IMR-90 (cell line): Measurements from ENCODE around the gene RNGTT. TPM values are rescaled to one million over a fixed set of nuclear protein-coding genes. Genes with fewer than 3 reads are reported as not detected.

Experiments
- ATAC-seq: fragments of 200-7000 bp; cut with Tn5 transposase; 2 replicates; pipeline ENCODE4 v1.9.1; 2020; ENCODE audit warnings: low read depth, mild to moderate bottlenecking, moderate library complexity
- BruUV-seq: library from RNA; stranded (reverse); fragments of 400-500 nt; replicated peaks from 2 replicates; lab custom pipeline; 2021; lab: Mats Ljungman, UMichigan
- CTCF ChIA-PET: fragments of 300-600 bp; formaldehyde crosslinking; extraction: SDS; loops from one replicate; lab custom pipeline; 2021; ENCODE audit warnings: antibody characterized with exemption; lab: Yijun Ruan, JAX
- POLR2A ChIA-PET: fragments of 300-600 bp; sonication (Branson Sonifier 250); formaldehyde crosslinking; loops from one replicate; lab custom pipeline; 2022; ENCODE audit warnings: antibody characterized with exemption; ENCODE audit not compliant: unreplicated experiment; lab: Charles Lee
- DNase-seq: peaks from one replicate; pipeline ENCODE4 v3.0.0; 2013
- H2AFZ ChIP-seq: replicated peaks from 2 replicates; pipeline ENCODE3; 2013; ENCODE audit warnings: low read length, mild to moderate bottlenecking; ENCODE audit not compliant: poor library complexity
- H2AK5ac ChIP-seq: 2 replicates; pipeline ENCODE4 v1.6.1; 2013; ENCODE audit warnings: low read depth, low read length, inconsistent platforms
- H2AK9ac ChIP-seq: replicated peaks from 2 replicates; pipeline ENCODE3; 2013; ENCODE audit warnings: mild to moderate bottlenecking, low read depth, low read length, moderate library complexity; ENCODE audit not compliant: poor library complexity
- H2BK120ac ChIP-seq: 2 replicates; pipeline ENCODE4 v1.6.1; 2013; ENCODE audit warnings: low read depth, low read length, inconsistent platforms
- H2BK15ac ChIP-seq: 3 replicates; pipeline ENCODE4 v1.6.1; 2013; ENCODE audit warnings: low read depth, low read length, inconsistent platforms
- H2BK20ac ChIP-seq: 2 replicates; pipeline ENCODE4 v1.6.1; 2013; ENCODE audit warnings: low read depth, mild to moderate bottlenecking, inconsistent platforms, low read length, moderate library complexity
- H2BK5ac ChIP-seq: 2 replicates; pipeline ENCODE4 v1.6.1; 2013; ENCODE audit warnings: mild to moderate bottlenecking, low read depth, low read length, inconsistent platforms; ENCODE audit not compliant: poor library complexity, severe bottlenecking
- H3K14ac ChIP-seq: replicated peaks from 2 replicates; pipeline ENCODE4 v1.6.1; 2013; ENCODE audit warnings: low read depth, low read length, inconsistent platforms
- H3K18ac ChIP-seq: 2 replicates; pipeline ENCODE4 v1.6.1; 2013; ENCODE audit warnings: low read depth, low read length, control low read depth
- H3K23ac ChIP-seq: 2 replicates; pipeline ENCODE4 v1.6.1; 2013; ENCODE audit warnings: low read depth, low read length, inconsistent platforms
- H3K27ac ChIP-seq: 2 replicates; pipeline ENCODE4 v1.5.1; 2013; ENCODE audit warnings: mild to moderate bottlenecking, control low read depth, low read length; ENCODE audit not compliant: insufficient read depth
- H3K27me3 ChIP-seq: 2 replicates; pipeline ENCODE4 v1.6.1; 2013; ENCODE audit warnings: low read length; ENCODE audit not compliant: control insufficient read depth, insufficient read depth
- H3K36me3 ChIP-seq: 2 replicates; pipeline ENCODE4 v1.6.1; 2013; ENCODE audit warnings: low read length, mixed read lengths; ENCODE audit not compliant: control insufficient read depth, insufficient read depth
- H3K4ac ChIP-seq: 2 replicates; pipeline ENCODE4 v1.6.1; 2013; ENCODE audit warnings: low read depth, low read length, inconsistent platforms
- H3K4me1 ChIP-seq: 2 replicates; pipeline ENCODE4 v1.6.1; 2013; ENCODE audit warnings: low read length, mixed read lengths; ENCODE audit not compliant: control insufficient read depth, insufficient read depth
- H3K4me2 ChIP-seq: 2 replicates; pipeline ENCODE4 v1.6.1; 2013; ENCODE audit warnings: low read depth, mild to moderate bottlenecking, control low read depth, low read length, moderate library complexity
- H3K4me3 ChIP-seq: 2 replicates; pipeline ENCODE4 v1.5.1; 2013; ENCODE audit warnings: low read depth, mild to moderate bottlenecking, control low read depth, low read length, moderate library complexity; ENCODE audit not compliant: insufficient read depth
- H3K56ac ChIP-seq: 2 replicates; pipeline ENCODE4 v1.6.1; 2013; ENCODE audit warnings: low read length, inconsistent platforms; ENCODE audit not compliant: insufficient read depth; ENCODE audit errors: extremely low read depth
- H3K79me1 ChIP-seq, 2 experiments: 2 replicates each; pipeline ENCODE4 v1.6.1; 2013; ENCODE audit warnings: low read length in 2 of 2, inconsistent platforms in 1 of 2, low read depth in 1 of 2
- H3K9ac ChIP-seq: 2 replicates; pipeline ENCODE4 v1.6.1; 2013; ENCODE audit warnings: low read depth, low read length, control low read depth
- H3K9me1 ChIP-seq: 2 replicates; pipeline ENCODE4 v1.6.1; 2013; ENCODE audit warnings: low read length, inconsistent platforms; ENCODE audit not compliant: insufficient read depth
- H3K9me3 ChIP-seq: 2 replicates; pipeline ENCODE4 v1.6.1; 2013; ENCODE audit warnings: low read length; ENCODE audit not compliant: control insufficient read depth, insufficient read depth
- H4K20me1 ChIP-seq: 2 replicates; pipeline ENCODE4 v1.6.1; 2013; ENCODE audit warnings: low read length, inconsistent platforms; ENCODE audit not compliant: insufficient read depth
- H4K5ac ChIP-seq: 2 replicates; pipeline ENCODE4 v1.6.1; 2013; ENCODE audit warnings: mild to moderate bottlenecking, low read depth, low read length, control low read depth
- H4K8ac ChIP-seq, 2 experiments: 2 replicates each; pipeline ENCODE4 v1.6.1; 2013; ENCODE audit warnings: low read depth in 2 of 2, low read length in 2 of 2, control low read depth in 1 of 2, inconsistent platforms in 1 of 2
- H4K91ac ChIP-seq: 2 replicates; pipeline ENCODE4 v1.6.1; 2013; ENCODE audit warnings: low read depth, low read length, inconsistent platforms; ENCODE audit not compliant: insufficient read depth
- BHLHE40 ChIP-seq: fragments of 150-350 bp; IDR thresholded peaks from 2 replicates; pipeline ENCODE4 v1.6.1; 2016; ENCODE audit warnings: mild to moderate bottlenecking, low read depth, low read length
- RCOR1 ChIP-seq: IDR thresholded peaks from 2 replicates; pipeline ENCODE4 v1.6.1; 2012; ENCODE audit warnings: mild to moderate bottlenecking, low read length, improper control_type of control experiment; ENCODE audit not compliant: insufficient replicate concordance
- RFX5 ChIP-seq: IDR thresholded peaks from 2 replicates; pipeline ENCODE4 v1.8.0; 2012; ENCODE audit warnings: low read depth, mild to moderate bottlenecking, low read length, moderate library complexity
- USF2 ChIP-seq: fragments of 150-350 bp; IDR thresholded peaks from 2 replicates; pipeline ENCODE4 v1.6.1; 2017; ENCODE audit warnings: mild to moderate bottlenecking, antibody characterized with exemption, low read length, low read depth
- WGBS, 2 experiments: methylation state at CpG; one replicate each; pipeline versions ENCODE4 v1.1.5 to v1.1.7; 2013; ENCODE audit warnings: missing lambda C conversion rate in 2 of 2; ENCODE audit not compliant: insufficient read length in 1 of 2; ENCODE audit errors: extremely low coverage in 2 of 2; 5-methylcytosine and 5-hydroxymethylcytosine counted together
- dilution Hi-C: fragments of 300-500 bp; cut with HindIII; formaldehyde crosslinking; loops from one replicate; pipeline ENCODE4 v1.14.3; 2018; ENCODE audit warnings: low sequenced_read_pairs; ENCODE audit not compliant: unreplicated experiment
- in situ Hi-C: fragments of 300-500 bp; cut with MboI; formaldehyde crosslinking; loops from 3 replicates; pipeline ENCODE4 v1.14.3; 2019; ENCODE audit warnings: low sequenced_read_pairs, inconsistent platforms, mixed read lengths
- intact Hi-C: fragments of 100-400 bp; cut with micrococcal nuclease; formaldehyde crosslinking; loops from 2 replicates; pipeline ENCODE4 v1.10.0; 2022
- polyA plus RNA-seq, 3 experiments: library from polyadenylated mRNA; depleted of rRNA; stranded (reverse); fragments of >200 nt; gene quantifications; 2 replicates each; pipeline ENCODE4 v1.2.3, GENCODE V29; 2012; ENCODE audit warnings: low replicate concordance in 1 of 3
- total RNA-seq: library from RNA; depleted of rRNA; stranded (reverse); fragments of >200 nt; gene quantifications from 2 replicates; pipeline ENCODE4 v1.2.3, GENCODE V29; 2012
- TF ChIP-seq, protein P1 (sequence below): conservative IDR thresholded peaks from 2 replicates; pipeline ENCODE4 v1.5.1; 2012; ENCODE audit warnings: mild to moderate bottlenecking, low read depth, low read length, improper control_type of control experiment

Gene RNGTT
- total and polyA plus RNA-seq, 2 of the 4 experiments (the other 2 are of a cell fraction) = 5.4 to 21.7 TPM

GRCh38 chr6:88561954-88562315, 401.5 kb downstream of the RNGTT start (continued):
- TF ChIP-seq USF2 (no peak), BHLHE40 (no peak)

- H3K56ac ChIP-seq = no peak overlapping the region
- H2BK20ac ChIP-seq = no peak overlapping the region
- CTCF ChIA-PET = interaction anchor here (0.6 kb wide), 1 partner anchor 14 kb away, joined by 3 read pairs; no protein-coding TSS in a partner anchor
- no peaks in the 10 kb centered on the region for H4K20me1 ChIP-seq
- dilution Hi-C loops (no loop called here), intact Hi-C loops (no loop called here), in situ Hi-C loops (no loop called here)
- H2AK5ac ChIP-seq = no peak overlapping the region
- no peaks in the 10 kb centered on the region for H3K27me3 ChIP-seq
- no peak overlapping the region for H4K91ac ChIP-seq
- ATAC-seq = no peak
- H3K9ac ChIP-seq = no peak overlapping the region
- no peak overlapping the region for H3K4ac ChIP-seq
- H3K4me3 ChIP-seq = no peak overlapping the region
- POLR2A ChIA-PET = no interaction called here
- H3K18ac ChIP-seq = no peak overlapping the region
- H3K4me2 ChIP-seq = no peak overlapping the region
- no peaks in the 10 kb centered on the region for H3K36me3 ChIP-seq
- no peak overlapping the region for H2BK120ac ChIP-seq
- H2AFZ ChIP-seq = no peak overlapping the region
- no peak overlapping the region for H2BK5ac ChIP-seq
- BruUV-seq = no TSS peak
- H4K5ac ChIP-seq = no peak overlapping the region
- H2AK9ac ChIP-seq = no peak overlapping the region
- H3K79me1 ChIP-seq = no peaks in the 10 kb centered on the region
- H3K9me3 ChIP-seq = no peaks in the 10 kb centered on the region
- H2BK15ac ChIP-seq = no peak overlapping the region
- TF ChIP-seq RFX5 = no peak
- no peak for TF ChIP-seq RCOR1
- TF ChIP-seq, protein P1, sequence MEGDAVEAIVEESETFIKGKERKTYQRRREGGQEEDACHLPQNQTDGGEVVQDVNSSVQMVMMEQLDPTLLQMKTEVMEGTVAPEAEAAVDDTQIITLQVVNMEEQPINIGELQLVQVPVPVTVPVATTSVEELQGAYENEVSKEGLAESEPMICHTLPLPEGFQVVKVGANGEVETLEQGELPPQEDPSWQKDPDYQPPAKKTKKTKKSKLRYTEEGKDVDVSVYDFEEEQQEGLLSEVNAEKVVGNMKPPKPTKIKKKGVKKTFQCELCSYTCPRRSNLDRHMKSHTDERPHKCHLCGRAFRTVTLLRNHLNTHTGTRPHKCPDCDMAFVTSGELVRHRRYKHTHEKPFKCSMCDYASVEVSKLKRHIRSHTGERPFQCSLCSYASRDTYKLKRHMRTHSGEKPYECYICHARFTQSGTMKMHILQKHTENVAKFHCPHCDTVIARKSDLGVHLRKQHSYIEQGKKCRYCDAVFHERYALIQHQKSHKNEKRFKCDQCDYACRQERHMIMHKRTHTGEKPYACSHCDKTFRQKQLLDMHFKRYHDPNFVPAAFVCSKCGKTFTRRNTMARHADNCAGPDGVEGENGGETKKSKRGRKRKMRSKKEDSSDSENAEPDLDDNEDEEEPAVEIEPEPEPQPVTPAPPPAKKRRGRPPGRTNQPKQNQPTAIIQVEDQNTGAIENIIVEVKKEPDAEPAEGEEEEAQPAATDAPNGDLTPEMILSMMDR = no peak
- H3K23ac ChIP-seq = no peak overlapping the region
- no peak overlapping the region for H4K8ac ChIP-seq
- H3K9me1 ChIP-seq = no peaks in the 10 kb centered on the region
- no peaks in the 10 kb centered on the region for H3K4me1 ChIP-seq
- WGBS, 2 experiments = no CpG with 5 or more reads among the region's 10 CpGs
- no peak overlapping the region for H3K27ac ChIP-seq
- no peak for DNase-seq
- no peak overlapping the region for H3K14ac ChIP-seq
Observed at GRCh38 chr6:88561034-88561953, 402.1 kb downstream of the RNGTT start.
